VCaP (cell line): ENCODE results near the gene RHBDL1.
A peak's percentile ranks its signal among the peaks of the same experiment; 100 is the strongest.

Experiments used
- H3K27ac ChIP-seq: fragments of 450-650 bp; 2 replicates; pipeline ENCODE4 v1.5.1; 2017
- TF ChIP-seq, protein P1 (sequence below): fragments of 450-650 bp; conservative IDR thresholded peaks from 2 replicates; pipeline ENCODE4 v1.5.1; 2017; ENCODE audit warnings: mild to moderate bottlenecking, moderate library complexity

Gene RHBDL1

DNA sequence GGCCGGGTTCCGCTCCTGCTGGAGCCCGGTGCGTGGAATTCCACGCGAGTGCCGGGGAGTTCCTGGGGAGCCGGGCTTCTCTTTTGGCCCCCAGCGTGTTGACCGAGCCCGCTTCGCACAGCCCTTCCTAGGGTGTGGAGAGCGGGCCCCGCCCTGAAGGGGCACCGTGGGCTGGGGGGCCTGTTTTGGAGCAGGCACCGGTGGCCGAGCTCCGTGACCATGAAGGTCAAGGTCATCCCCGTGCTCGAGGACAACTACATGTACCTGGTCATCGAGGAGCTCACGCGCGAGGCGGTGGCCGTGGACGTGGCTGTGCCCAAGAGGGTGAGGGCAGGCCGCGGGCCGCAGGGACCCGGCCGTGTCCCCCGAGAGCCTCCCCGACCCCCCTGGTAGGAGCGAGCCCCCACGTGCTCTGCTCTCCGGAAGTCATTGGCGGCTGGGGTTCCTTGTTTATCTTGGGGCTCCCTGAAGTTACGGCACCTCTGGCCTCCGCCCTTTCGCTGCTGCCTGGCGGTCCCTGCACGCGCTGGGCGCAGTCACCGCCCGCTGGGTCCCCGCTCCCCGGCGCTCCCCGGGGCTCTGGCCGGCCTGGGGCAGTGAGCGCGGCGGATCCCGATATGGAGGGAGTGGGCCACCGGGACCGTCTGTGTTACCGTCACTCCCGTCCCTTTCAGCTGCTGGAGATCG is 52.0 kb downstream of the RHBDL1 start:
- TF ChIP-seq, protein P1, sequence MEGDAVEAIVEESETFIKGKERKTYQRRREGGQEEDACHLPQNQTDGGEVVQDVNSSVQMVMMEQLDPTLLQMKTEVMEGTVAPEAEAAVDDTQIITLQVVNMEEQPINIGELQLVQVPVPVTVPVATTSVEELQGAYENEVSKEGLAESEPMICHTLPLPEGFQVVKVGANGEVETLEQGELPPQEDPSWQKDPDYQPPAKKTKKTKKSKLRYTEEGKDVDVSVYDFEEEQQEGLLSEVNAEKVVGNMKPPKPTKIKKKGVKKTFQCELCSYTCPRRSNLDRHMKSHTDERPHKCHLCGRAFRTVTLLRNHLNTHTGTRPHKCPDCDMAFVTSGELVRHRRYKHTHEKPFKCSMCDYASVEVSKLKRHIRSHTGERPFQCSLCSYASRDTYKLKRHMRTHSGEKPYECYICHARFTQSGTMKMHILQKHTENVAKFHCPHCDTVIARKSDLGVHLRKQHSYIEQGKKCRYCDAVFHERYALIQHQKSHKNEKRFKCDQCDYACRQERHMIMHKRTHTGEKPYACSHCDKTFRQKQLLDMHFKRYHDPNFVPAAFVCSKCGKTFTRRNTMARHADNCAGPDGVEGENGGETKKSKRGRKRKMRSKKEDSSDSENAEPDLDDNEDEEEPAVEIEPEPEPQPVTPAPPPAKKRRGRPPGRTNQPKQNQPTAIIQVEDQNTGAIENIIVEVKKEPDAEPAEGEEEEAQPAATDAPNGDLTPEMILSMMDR, result no peak
- H3K27ac ChIP-seq, result peak overlapping the region; percentile 90
